HG03039 (cell line): Measurements from ENCODE around the gene MAP7.
"Not testable (repeated sequence)": the region's sequence is repeated elsewhere in the genome, so short reads cannot be mapped to it uniquely, and the experiment has no call there.

ENCODE experiments used
- ATAC-seq: cut with Tn5 transposase; IDR thresholded peaks from one replicate; pipeline ENCODE4 v1.9.1; 2021; ENCODE audit warnings: mild to moderate bottlenecking, moderate library complexity; ENCODE audit not compliant: unreplicated experiment

Gene MAP7

GRCh38 chr6:136550330-136551071, at the start of gene MAP7:
MAP7 (minus strand) TSS chr6:136550422; CDS start chr6:136550408, 14 bp downstream.
- ATAC-seq = peak; percentile 85

GRCh38 chr6:136599329-136600011, 49.2 kb upstream of the MAP7 start:
- no peak for ATAC-seq

- ATAC-seq = no peak
Observed at GRCh38 chr6:136598048-136598447, 47.8 kb upstream of the MAP7 start.

GRCh38 chr6:136594671-136595070, 44.4 kb upstream of the MAP7 start:
- ATAC-seq = no peak

GRCh38 chr6:136593748-136594490, 43.7 kb upstream of the MAP7 start:
- peak; percentile 96 for ATAC-seq

- no peak for ATAC-seq
Observed at GRCh38 chr6:136592930-136593673, 42.9 kb upstream of the MAP7 start.

GRCh38 chr6:136591617-136592016, 41.4 kb upstream of the MAP7 start:
- ATAC-seq = no peak

- ATAC-seq = not testable (repeated sequence)
Observed at GRCh38 chr6:136590846-136591245, 40.6 kb upstream of the MAP7 start.

- ATAC-seq = no peak
Observed at GRCh38 chr6:136587527-136587926, 37.3 kb upstream of the MAP7 start.

- no peak for ATAC-seq
Observed at GRCh38 chr6:136586295-136586694, 36.1 kb upstream of the MAP7 start.

GRCh38 chr6:136585523-136585922, 35.3 kb upstream of the MAP7 start:
- ATAC-seq = not testable (repeated sequence)

- ATAC-seq = not testable (repeated sequence)
Observed at GRCh38 chr6:136584290-136584689, 34.1 kb upstream of the MAP7 start.

GRCh38 chr6:136582711-136583471, 32.7 kb upstream of the MAP7 start:
- no peak for ATAC-seq

GRCh38 chr6:136579800-136580199, 29.6 kb upstream of the MAP7 start:
- no peak for ATAC-seq

GRCh38 chr6:136576821-136577220, 26.6 kb upstream of the MAP7 start:
- no peak for ATAC-seq

GRCh38 chr6:136571496-136571895, 21.3 kb upstream of the MAP7 start:
- no peak for ATAC-seq

GRCh38 chr6:136571065-136571464, 20.8 kb upstream of the MAP7 start:
- ATAC-seq = no peak

- ATAC-seq = no peak
Observed at GRCh38 chr6:136568129-136568528, 17.9 kb upstream of the MAP7 start.

- ATAC-seq = no peak
Observed at GRCh38 chr6:136567688-136568087, 17.5 kb upstream of the MAP7 start.

- ATAC-seq = no peak
Observed at GRCh38 chr6:136566851-136567250, 16.6 kb upstream of the MAP7 start.
